Central memory CD8-positive, alpha-beta T cell (primary cell): Measurements from ENCODE around the gene CPNE8.

ENCODE experiments used
- ATAC-seq: fragments of 150-1000 bp; cut with Tn5 transposase; replicated peaks from 2 replicates; pipeline ENCODE4 v1.10.0; 2022; ENCODE audit warnings: mild to moderate bottlenecking, moderate FRiP score, moderate number of reproducible peaks; ENCODE audit not compliant: poor library complexity, severe bottlenecking; ENCODE audit errors: extremely low read depth
- DNase-seq, 2 donors: peaks; one replicate each; pipeline ENCODE4 v3.0.0; 2021; ENCODE audit warnings: low spot score in 2 of 2
- H3K27ac Mint-ChIP-seq: one replicate; pipeline ENCODE4 v1.8.0; 2022; ENCODE audit warnings: low read depth, mild to moderate bottlenecking, moderate library complexity, mixed read lengths
- H3K27me3 Mint-ChIP-seq: one replicate; pipeline ENCODE4 v1.8.0; 2022; ENCODE audit warnings: mixed read lengths
- H3K36me3 Mint-ChIP-seq: one replicate; pipeline ENCODE4 v1.8.0; 2022; ENCODE audit warnings: mild to moderate bottlenecking, moderate library complexity, mixed read lengths; ENCODE audit not compliant: insufficient read depth
- H3K4me1 Mint-ChIP-seq: one replicate; pipeline ENCODE4 v1.8.0; 2022; ENCODE audit warnings: mixed read lengths
- H3K4me3 Mint-ChIP-seq: one replicate; pipeline ENCODE4 v1.8.0; 2022; ENCODE audit warnings: mild to moderate bottlenecking, moderate library complexity, mixed read lengths
- H3K9me3 Mint-ChIP-seq: one replicate; pipeline ENCODE4 v1.8.0; 2022; ENCODE audit warnings: mixed read lengths

CPNE8 gene

GRCh38 chr12:38905480-38906351, at the start of gene CPNE8:
Gene CPNE8 (minus strand): TSS chr12:38905591. CDS start chr12:38905534, 57 bp downstream.
- Mint-ChIP-seq H3K9me3 (no peaks in the 10 kb centered on the region), H3K27me3 (peaks cover 11% of the 10 kb centered on the region), H3K4me1 (peaks cover 36% of the 10 kb centered on the region), H3K27ac (peak within 1 kb of the TSS; percentile 88), H3K36me3 (peaks cover 5% of the 10 kb centered on the region), H3K4me3 (peak within 1 kb of the TSS; percentile 91)
- DNase-seq, result peak in 1 of 2 donors; percentile 28
- peak; percentile 44 for ATAC-seq

GRCh38 chr12:38954238-38954873, 49.0 kb upstream of the CPNE8 start:
- Mint-ChIP-seq H3K27ac (no peak overlapping the region), H3K4me1 (no peaks in the 10 kb centered on the region), H3K4me3 (no peak overlapping the region), H3K9me3 (no peaks in the 10 kb centered on the region), H3K27me3 (no peaks in the 10 kb centered on the region), H3K36me3 (peaks cover 3% of the 10 kb centered on the region)
- ATAC-seq, result no peak
- no peak for DNase-seq

GRCh38 chr12:38949363-38949762, 44.0 kb upstream of the CPNE8 start:
- DNase-seq, result no peak
- peaks cover 2% of the 10 kb centered on the region for H3K36me3 Mint-ChIP-seq
- no peaks in the 10 kb centered on the region for H3K4me1 Mint-ChIP-seq
- no peaks in the 10 kb centered on the region for H3K27me3 Mint-ChIP-seq
- no peak overlapping the region for H3K27ac Mint-ChIP-seq
- ATAC-seq, result no peak
- no peaks in the 10 kb centered on the region for H3K9me3 Mint-ChIP-seq
- H3K4me3 Mint-ChIP-seq, result no peak overlapping the region

GRCh38 chr12:38934686-38935085, 29.3 kb upstream of the CPNE8 start:
- no peak for ATAC-seq
- H3K27ac Mint-ChIP-seq, result no peak overlapping the region
- H3K4me1 Mint-ChIP-seq, result peaks cover 10% of the 10 kb centered on the region
- H3K4me3 Mint-ChIP-seq, result no peak overlapping the region
- peaks cover 18% of the 10 kb centered on the region for H3K27me3 Mint-ChIP-seq
- DNase-seq, result no peak
- H3K9me3 Mint-ChIP-seq, result peaks cover 6% of the 10 kb centered on the region
- no peaks in the 10 kb centered on the region for H3K36me3 Mint-ChIP-seq

GRCh38 chr12:38934078-38934584, 28.7 kb upstream of the CPNE8 start:
- Mint-ChIP-seq H3K4me3 (no peak overlapping the region), H3K9me3 (peaks cover 6% of the 10 kb centered on the region), H3K36me3 (no peaks in the 10 kb centered on the region), H3K27me3 (peaks cover 18% of the 10 kb centered on the region), H3K4me1 (peaks cover 10% of the 10 kb centered on the region), H3K27ac (no peak overlapping the region)
- ATAC-seq (no peak), DNase-seq (no peak)

- DNase-seq (no peak), ATAC-seq (no peak)
- Mint-ChIP-seq H3K9me3 (no peaks in the 10 kb centered on the region), H3K27ac (no peak overlapping the region), H3K4me3 (no peak overlapping the region), H3K36me3 (no peaks in the 10 kb centered on the region), H3K4me1 (peaks cover 10% of the 10 kb centered on the region), H3K27me3 (peaks cover 14% of the 10 kb centered on the region)
Measured at GRCh38 chr12:38932320-38932719, 26.9 kb upstream of the CPNE8 start.

GRCh38 chr12:38931461-38931860, 26.1 kb upstream of the CPNE8 start:
- Mint-ChIP-seq H3K36me3 (no peaks in the 10 kb centered on the region), H3K4me1 (peaks cover 10% of the 10 kb centered on the region), H3K9me3 (no peaks in the 10 kb centered on the region), H3K4me3 (no peak overlapping the region), H3K27me3 (peaks cover 22% of the 10 kb centered on the region), H3K27ac (no peak overlapping the region)
- no peak for ATAC-seq
- DNase-seq, result no peak

- ATAC-seq, result no peak
- H3K27me3 Mint-ChIP-seq, result peaks cover 26% of the 10 kb centered on the region
- H3K27ac Mint-ChIP-seq, result no peak overlapping the region
- H3K9me3 Mint-ChIP-seq, result no peaks in the 10 kb centered on the region
- H3K4me3 Mint-ChIP-seq, result no peak overlapping the region
- no peaks in the 10 kb centered on the region for H3K36me3 Mint-ChIP-seq
- H3K4me1 Mint-ChIP-seq, result peaks cover 10% of the 10 kb centered on the region
- DNase-seq, result no peak
Measured at GRCh38 chr12:38930990-38931389, 25.6 kb upstream of the CPNE8 start.

GRCh38 chr12:38926501-38926900, 21.1 kb upstream of the CPNE8 start:
- H3K27ac Mint-ChIP-seq, result no peak overlapping the region
- ATAC-seq (no peak), DNase-seq (no peak)
- H3K4me1 Mint-ChIP-seq, result no peaks in the 10 kb centered on the region
- H3K27me3 Mint-ChIP-seq, result peaks cover 20% of the 10 kb centered on the region
- H3K36me3 Mint-ChIP-seq, result no peaks in the 10 kb centered on the region
- no peak overlapping the region for H3K4me3 Mint-ChIP-seq
- no peaks in the 10 kb centered on the region for H3K9me3 Mint-ChIP-seq

GRCh38 chr12:38921025-38921677, 15.8 kb upstream of the CPNE8 start:
- ATAC-seq (peak; percentile 43), DNase-seq (no peak)
- Mint-ChIP-seq H3K4me1 (no peaks in the 10 kb centered on the region), H3K27ac (no peak overlapping the region), H3K4me3 (no peak overlapping the region), H3K9me3 (no peaks in the 10 kb centered on the region), H3K36me3 (no peaks in the 10 kb centered on the region), H3K27me3 (peaks cover 1% of the 10 kb centered on the region)

- H3K27ac Mint-ChIP-seq, result no peak overlapping the region
- ATAC-seq (no peak), DNase-seq (no peak)
- no peak overlapping the region for H3K4me3 Mint-ChIP-seq
- H3K9me3 Mint-ChIP-seq, result no peaks in the 10 kb centered on the region
- no peaks in the 10 kb centered on the region for H3K27me3 Mint-ChIP-seq
- no peaks in the 10 kb centered on the region for H3K36me3 Mint-ChIP-seq
- no peaks in the 10 kb centered on the region for H3K4me1 Mint-ChIP-seq
Measured at GRCh38 chr12:38919191-38919590, 13.8 kb upstream of the CPNE8 start.

GRCh38 chr12:38915429-38916182, 10.2 kb upstream of the CPNE8 start:
- Mint-ChIP-seq H3K4me1 (no peaks in the 10 kb centered on the region), H3K27ac (no peak overlapping the region), H3K36me3 (no peaks in the 10 kb centered on the region), H3K4me3 (no peak overlapping the region), H3K27me3 (no peaks in the 10 kb centered on the region), H3K9me3 (no peaks in the 10 kb centered on the region)
- no peak for DNase-seq
- ATAC-seq, result no peak
